Thyroid gland (tissue), 4 donors: ENCODE data around the gene DISP1.

ENCODE experiments used
- POLR2A ChIP-seq, 2 donors: fragments of 450-650 bp; IDR thresholded peaks; one replicate each; pipeline ENCODE4 v1.6.1; 2017; ENCODE audit warnings: antibody characterized with exemption in 2 of 2, mild to moderate bottlenecking in 2 of 2, moderate library complexity in 1 of 2
- TF ChIP-seq, protein P1 (sequence below), 6 experiments: fragments of 200-600 bp in 3 of 6; fragments of 450-650 bp in 3 of 6; sonication (generic) in 3 of 6; IDR thresholded peaks; one replicate each; pipeline ENCODE4 v1.5.1; 2016 to 2019; ENCODE audit warnings: antibody characterized with exemption in 6 of 6, mild to moderate bottlenecking in 2 of 6, inconsistent platforms in 1 of 6, moderate library complexity in 1 of 6

DNA sequence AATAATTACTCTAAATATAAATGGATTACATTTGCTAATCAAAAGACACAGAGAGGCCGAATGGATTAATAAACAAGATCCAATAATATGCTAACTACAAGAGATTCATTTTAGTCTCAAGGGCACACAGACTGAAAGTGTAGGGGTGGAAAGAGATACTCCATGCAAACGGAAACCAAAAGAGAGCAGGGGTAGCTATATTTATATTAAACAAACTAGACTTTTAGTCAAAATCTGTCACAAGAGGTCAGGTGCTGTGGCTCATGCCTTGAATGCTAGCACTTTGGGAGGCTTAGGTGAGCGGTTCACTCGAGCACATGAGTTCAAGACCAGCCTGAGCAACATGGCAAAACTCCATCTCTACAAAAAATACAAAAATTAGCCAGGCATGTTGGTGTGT is 33.6 kb upstream of the DISP1 start:
- TF ChIP-seq, protein P1, sequence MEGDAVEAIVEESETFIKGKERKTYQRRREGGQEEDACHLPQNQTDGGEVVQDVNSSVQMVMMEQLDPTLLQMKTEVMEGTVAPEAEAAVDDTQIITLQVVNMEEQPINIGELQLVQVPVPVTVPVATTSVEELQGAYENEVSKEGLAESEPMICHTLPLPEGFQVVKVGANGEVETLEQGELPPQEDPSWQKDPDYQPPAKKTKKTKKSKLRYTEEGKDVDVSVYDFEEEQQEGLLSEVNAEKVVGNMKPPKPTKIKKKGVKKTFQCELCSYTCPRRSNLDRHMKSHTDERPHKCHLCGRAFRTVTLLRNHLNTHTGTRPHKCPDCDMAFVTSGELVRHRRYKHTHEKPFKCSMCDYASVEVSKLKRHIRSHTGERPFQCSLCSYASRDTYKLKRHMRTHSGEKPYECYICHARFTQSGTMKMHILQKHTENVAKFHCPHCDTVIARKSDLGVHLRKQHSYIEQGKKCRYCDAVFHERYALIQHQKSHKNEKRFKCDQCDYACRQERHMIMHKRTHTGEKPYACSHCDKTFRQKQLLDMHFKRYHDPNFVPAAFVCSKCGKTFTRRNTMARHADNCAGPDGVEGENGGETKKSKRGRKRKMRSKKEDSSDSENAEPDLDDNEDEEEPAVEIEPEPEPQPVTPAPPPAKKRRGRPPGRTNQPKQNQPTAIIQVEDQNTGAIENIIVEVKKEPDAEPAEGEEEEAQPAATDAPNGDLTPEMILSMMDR (IDR thresholded peaks at IDR 0.05) = no peak
- no peak for TF ChIP-seq POLR2A (IDR thresholded peaks at IDR 0.05)
